GM19043 (cell line): ENCODE data around the gene TMEM273.

Experiments
- ATAC-seq: cut with Tn5 transposase; IDR thresholded peaks from one replicate; pipeline ENCODE4 v1.9.1; 2021; ENCODE audit warnings: low read depth; ENCODE audit not compliant: unreplicated experiment

TMEM273 gene

GRCh38 chr10:49149881-49150280 is 38.3 kb downstream of the TMEM273 start:
- ATAC-seq = no peak

- no peak for ATAC-seq
These were observed 44.0 kb downstream of the TMEM273 start for GRCh38 chr10:49144058-49144720.

- no peak for ATAC-seq
These were observed 44.9 kb downstream of the TMEM273 start for GRCh38 chr10:49143249-49143648.

GRCh38 chr10:49141541-49142332 is 46.5 kb downstream of the TMEM273 start:
- no peak for ATAC-seq

GRCh38 chr10:49140304-49141177 is 47.6 kb downstream of the TMEM273 start:
- no peak for ATAC-seq

- ATAC-seq = no peak
These were observed 48.4 kb downstream of the TMEM273 start for GRCh38 chr10:49139846-49140195.

- no peak for ATAC-seq
These were observed 49.0 kb downstream of the TMEM273 start for GRCh38 chr10:49139028-49139845.

- ATAC-seq = no peak
These were observed 49.8 kb downstream of the TMEM273 start for GRCh38 chr10:49138361-49138891.

GRCh38 chr10:49136525-49136924 is 51.7 kb downstream of the TMEM273 start:
- no peak for ATAC-seq

GRCh38 chr10:49135575-49136313 is 52.4 kb downstream of the TMEM273 start:
- ATAC-seq = peak; percentile 62

GRCh38 chr10:49134327-49134726 is 53.9 kb downstream of the TMEM273 start:
- no peak for ATAC-seq

GRCh38 chr10:49133706-49134248 is 54.4 kb downstream of the TMEM273 start, which contains the start of gene FAM170B:
Gene FAM170B (minus strand): TSS chr10:49134021. CDS start chr10:49133918, 103 bp downstream.
- no peak for ATAC-seq

- ATAC-seq = no peak
These were observed 55.8 kb downstream of the TMEM273 start for GRCh38 chr10:49132362-49132737.

GRCh38 chr10:49131507-49132361 is 56.5 kb downstream of the TMEM273 start:
- no peak for ATAC-seq

GRCh38 chr10:49129376-49129775 is 58.8 kb downstream of the TMEM273 start:
- no peak for ATAC-seq

- ATAC-seq = no peak
These were observed 59.3 kb downstream of the TMEM273 start for GRCh38 chr10:49128854-49129253.

GRCh38 chr10:49123981-49124950 is 63.9 kb downstream of the TMEM273 start:
- ATAC-seq = no peak
